H1 (cell line): ENCODE data around the gene GP2. TPM values are rescaled to one million over a fixed set of nuclear protein-coding genes. Genes with fewer than 3 reads are reported as not detected.

Source experiments
- CHD7 ChIP-seq: fragments of 300-600 bp; sonication (generic); IDR thresholded peaks from 2 replicates; pipeline ENCODE4 v1.7.1; 2012; ENCODE audit warnings: low read length, moderate library complexity, mild to moderate bottlenecking, inconsistent platforms; ENCODE audit not compliant: insufficient replicate concordance
- CTBP2 ChIP-seq: IDR thresholded peaks from 2 replicates; pipeline ENCODE4 v1.7.0; 2011; ENCODE audit warnings: borderline replicate concordance, mild to moderate bottlenecking, moderate library complexity, mixed read lengths, low read length; ENCODE audit not compliant: insufficient read depth, insufficient read length
- NRF1 ChIP-seq: IDR thresholded peaks from 2 replicates; pipeline ENCODE4 v1.6.1; 2011; ENCODE audit warnings: mild to moderate bottlenecking, low read depth, low read length, improper control_type of control experiment
- RFX5 ChIP-seq: IDR thresholded peaks from 2 replicates; pipeline ENCODE4 v1.6.1; 2011; ENCODE audit warnings: low read depth, low read length, improper control_type of control experiment, borderline replicate concordance
- TAF1 ChIP-seq: IDR thresholded peaks from 2 replicates; pipeline ENCODE4 v1.6.1; 2011; ENCODE audit warnings: mild to moderate bottlenecking, low read depth, low read length
- polyA plus RNA-seq, 7 experiments: library from polyadenylated mRNA; depleted of rRNA in 3 of 7; stranded (reverse) in 5 of 7; unstranded in 2 of 7; fragments of >200 nt in 5 of 7; fragments of 200-250 nt in 2 of 7; gene quantifications; 1 replicate in 5 of 7; 2 replicates in 1 of 7; 4 replicates in 1 of 7; pipeline versions ENCODE4 v1.2.1 to v1.2.3, GENCODE V29; 2011 to 2013; ENCODE audit warnings: missing spikeins in 2 of 7, mixed read lengths in 2 of 7
- total RNA-seq: library from RNA; stranded (reverse); fragmentation: NEBNext Ultra II Directional; extraction: Animal tissue kit (Norgen Biotek cat#: 25700); gene quantifications from 2 replicates; pipeline ENCODE4 v1.2.1, GENCODE V29; 2021

GP2 gene
- total and polyA plus RNA-seq, 2 of the 8 experiments (the other 6 are each of a cell fraction or from before 2014, with no cell fraction given) = not detected

- no peak for TF ChIP-seq CHD7
- TF ChIP-seq RFX5 = no peak
- TF ChIP-seq TAF1 = no peak
- no peak for TF ChIP-seq NRF1
- no peak for TF ChIP-seq CTBP2
These were observed 24.9 kb downstream of the GP2 start (continued) for GRCh38 chr16:20302389-20302788.
